Liver (tissue), 9 donors: ENCODE measurements around the gene ELAC2. TPM values are rescaled to one million over a fixed set of nuclear protein-coding genes. Genes with fewer than 3 reads are reported as not detected.

ENCODE experiments used
- DNase-seq: peaks from one replicate; pipeline ENCODE4 v3.0.0-alpha.2; 2017; ENCODE audit warnings: low spot score
- H3K27ac ChIP-seq, 2 donors: one replicate each; pipeline ENCODE4 v1.7.0; 2013; ENCODE audit warnings: inconsistent platforms in 2 of 2, low read length in 2 of 2, control low read depth in 1 of 2, low read depth in 1 of 2, mild to moderate bottlenecking in 1 of 2
- H3K27me3 ChIP-seq, 4 donors: one replicate each; pipeline versions ENCODE4 v1.6.1 to v1.7.0; 2013; ENCODE audit warnings: low read length in 3 of 4, inconsistent platforms in 1 of 4, mild to moderate bottlenecking in 1 of 4, moderate library complexity in 1 of 4; ENCODE audit not compliant: control insufficient read depth in 4 of 4, insufficient read depth in 4 of 4
- H3K36me3 ChIP-seq, 4 donors: one replicate each; pipeline versions ENCODE4 v1.6.1 to v1.7.0; 2013; ENCODE audit warnings: low read length in 3 of 4, mild to moderate bottlenecking in 3 of 4, low read depth in 1 of 4, moderate library complexity in 1 of 4; ENCODE audit not compliant: control insufficient read depth in 4 of 4, insufficient read depth in 3 of 4
- H3K4me1 ChIP-seq, 4 donors: one replicate each; pipeline versions ENCODE4 v1.6.1 to v1.7.0; 2013; ENCODE audit warnings: low read length in 3 of 4, mild to moderate bottlenecking in 3 of 4, moderate library complexity in 1 of 4; ENCODE audit not compliant: control insufficient read depth in 4 of 4, insufficient read depth in 4 of 4
- H3K4me3 ChIP-seq, 3 donors: one replicate each; pipeline versions ENCODE4 v1.6.1 to v1.7.0; 2013; ENCODE audit warnings: low read length in 3 of 3, control low read depth in 1 of 3, low read depth in 1 of 3, mild to moderate bottlenecking in 1 of 3
- H3K9ac ChIP-seq, 2 donors: one replicate each; pipeline ENCODE4 v1.7.0; 2013; ENCODE audit warnings: low read length in 2 of 2, mild to moderate bottlenecking in 2 of 2, moderate library complexity in 2 of 2, control low read depth in 1 of 2, low read depth in 1 of 2
- H3K9me3 ChIP-seq, 4 donors: one replicate each; pipeline versions ENCODE4 v1.6.1 to v1.7.0; 2013; ENCODE audit warnings: low read length in 3 of 4; ENCODE audit not compliant: control insufficient read depth in 4 of 4
- EGR1 ChIP-seq, 2 donors: IDR thresholded peaks; 2 replicates each; pipeline ENCODE4 v1.6.1; 2016 to 2018; ENCODE audit warnings: antibody characterized with exemption in 2 of 2, low read depth in 2 of 2
- FOXA1 ChIP-seq: IDR thresholded peaks from 2 replicates; pipeline ENCODE4 v1.6.1; 2016; ENCODE audit warnings: antibody characterized with exemption
- FOXA2 ChIP-seq: IDR thresholded peaks from 2 replicates; pipeline ENCODE4 v1.6.1; 2016; ENCODE audit warnings: antibody characterized with exemption
- GABPA ChIP-seq, 2 donors: IDR thresholded peaks in 1 of 2; conservative IDR thresholded peaks in 1 of 2; 2 replicates each; pipeline ENCODE4 v1.6.1; 2016; ENCODE audit warnings: antibody characterized with exemption in 2 of 2, mild to moderate bottlenecking in 1 of 2, moderate library complexity in 1 of 2
- HNF4A ChIP-seq, 2 donors: conservative IDR thresholded peaks; 2 replicates each; pipeline ENCODE4 v1.6.1; 2016; ENCODE audit warnings: antibody characterized with exemption in 2 of 2, mild to moderate bottlenecking in 2 of 2
- HNF4G ChIP-seq: IDR thresholded peaks from 2 replicates; pipeline ENCODE4 v1.6.1; 2016; ENCODE audit warnings: antibody characterized with exemption
- RAD21 ChIP-seq, 2 donors: IDR thresholded peaks; 2 replicates each; pipeline ENCODE4 v1.6.1; 2016; ENCODE audit warnings: antibody characterized with exemption in 2 of 2, mild to moderate bottlenecking in 2 of 2
- REST ChIP-seq: IDR thresholded peaks from 2 replicates; pipeline ENCODE4 v1.6.1; 2016; ENCODE audit warnings: antibody characterized with exemption, mild to moderate bottlenecking
- RXRA ChIP-seq, 2 donors: IDR thresholded peaks; 2 replicates each; pipeline ENCODE4 v1.6.1; 2017 to 2018; ENCODE audit warnings: antibody characterized with exemption in 2 of 2, mild to moderate bottlenecking in 1 of 2
- SP1 ChIP-seq: IDR thresholded peaks from 2 replicates; pipeline ENCODE4 v1.6.1; 2018; ENCODE audit warnings: antibody characterized with exemption, mild to moderate bottlenecking
- YY1 ChIP-seq: IDR thresholded peaks from 2 replicates; pipeline ENCODE4 v1.6.1; 2016; ENCODE audit warnings: antibody characterized with exemption, mild to moderate bottlenecking
- ZBTB33 ChIP-seq: IDR thresholded peaks from 2 replicates; pipeline ENCODE4 v1.6.1; 2016; ENCODE audit warnings: antibody characterized with exemption
- WGBS: extraction: QIAGEN DNeasy Blood & Tissue Kit; methylation state at CpG from one replicate; pipeline ENCODE4 v1.1.7; 2013; 5-methylcytosine and 5-hydroxymethylcytosine counted together
- polyA plus RNA-seq, 2 donors: library from polyadenylated mRNA; stranded (reverse) in 1 of 2; unstranded in 1 of 2; fragments of 200-250 nt in 1 of 2; fragments of >200 nt in 1 of 2; fragmentation: Nextera tagmentation in 1 of 2; extraction: Ambion mirVana in 1 of 2; gene quantifications; one replicate each; pipeline versions ENCODE4 v1.2.1 to v1.2.3, GENCODE V29; 2013 to 2015
- total RNA-seq, 2 donors: library from RNA; depleted of rRNA; stranded (reverse); fragments of >200 nt; gene quantifications; one replicate each; pipeline ENCODE4 v1.2.3, GENCODE V29; 2014
- TF ChIP-seq, protein P1 (sequence below): fragments of 150-350 bp; IDR thresholded peaks from 2 replicates; pipeline ENCODE4 v1.5.1; 2017; ENCODE audit warnings: improper control_type of control experiment, low read depth, low read length; ENCODE audit not compliant: missing input control
- TF ChIP-seq, protein P2 (sequence below): IDR thresholded peaks from 2 replicates; pipeline ENCODE4 v1.6.1; 2016; ENCODE audit warnings: antibody characterized with exemption
- TF ChIP-seq, protein P3 (sequence below): IDR thresholded peaks from 2 replicates; pipeline ENCODE4 v1.6.1; 2016; ENCODE audit warnings: antibody characterized with exemption
- donor health status: healthy.
- donor health status: healthy.
- donor health status: healthy.
- donor health status: healthy.
- donor health status: healthy.

Gene ELAC2
- total and polyA plus RNA-seq, 4 donors: 26.5 to 54.1 (median 36.2) TPM

GRCh38 chr17:13024016-13024415 is 6.2 kb upstream of the ELAC2 start:
- 59% methylated on average over 6 of the region's 6 CpGs for WGBS
- DNase-seq: no peak
- TF ChIP-seq ZBTB33: no peak
- TF ChIP-seq SP1: peak; percentile 5
- no peak for TF ChIP-seq GABPA (IDR thresholded peaks at IDR 0.05 in 1 of 2, conservative IDR thresholded peaks at IDR 0.05 in 1 of 2)
- TF ChIP-seq YY1: no peak
- TF ChIP-seq, protein P1, sequence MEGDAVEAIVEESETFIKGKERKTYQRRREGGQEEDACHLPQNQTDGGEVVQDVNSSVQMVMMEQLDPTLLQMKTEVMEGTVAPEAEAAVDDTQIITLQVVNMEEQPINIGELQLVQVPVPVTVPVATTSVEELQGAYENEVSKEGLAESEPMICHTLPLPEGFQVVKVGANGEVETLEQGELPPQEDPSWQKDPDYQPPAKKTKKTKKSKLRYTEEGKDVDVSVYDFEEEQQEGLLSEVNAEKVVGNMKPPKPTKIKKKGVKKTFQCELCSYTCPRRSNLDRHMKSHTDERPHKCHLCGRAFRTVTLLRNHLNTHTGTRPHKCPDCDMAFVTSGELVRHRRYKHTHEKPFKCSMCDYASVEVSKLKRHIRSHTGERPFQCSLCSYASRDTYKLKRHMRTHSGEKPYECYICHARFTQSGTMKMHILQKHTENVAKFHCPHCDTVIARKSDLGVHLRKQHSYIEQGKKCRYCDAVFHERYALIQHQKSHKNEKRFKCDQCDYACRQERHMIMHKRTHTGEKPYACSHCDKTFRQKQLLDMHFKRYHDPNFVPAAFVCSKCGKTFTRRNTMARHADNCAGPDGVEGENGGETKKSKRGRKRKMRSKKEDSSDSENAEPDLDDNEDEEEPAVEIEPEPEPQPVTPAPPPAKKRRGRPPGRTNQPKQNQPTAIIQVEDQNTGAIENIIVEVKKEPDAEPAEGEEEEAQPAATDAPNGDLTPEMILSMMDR: no peak
- Histone ChIP-seq H3K4me1 (peaks cover 0 to 9% (median under 1%) of the 10 kb centered on the region in 4 donors), H3K4me3 (no peak overlapping the region), H3K27ac (no peak overlapping the region), H3K27me3 (no peaks in the 10 kb centered on the region), H3K9me3 (no peaks in the 10 kb centered on the region), H3K9ac (no peak overlapping the region), H3K36me3 (no peaks in the 10 kb centered on the region)

DNA sequence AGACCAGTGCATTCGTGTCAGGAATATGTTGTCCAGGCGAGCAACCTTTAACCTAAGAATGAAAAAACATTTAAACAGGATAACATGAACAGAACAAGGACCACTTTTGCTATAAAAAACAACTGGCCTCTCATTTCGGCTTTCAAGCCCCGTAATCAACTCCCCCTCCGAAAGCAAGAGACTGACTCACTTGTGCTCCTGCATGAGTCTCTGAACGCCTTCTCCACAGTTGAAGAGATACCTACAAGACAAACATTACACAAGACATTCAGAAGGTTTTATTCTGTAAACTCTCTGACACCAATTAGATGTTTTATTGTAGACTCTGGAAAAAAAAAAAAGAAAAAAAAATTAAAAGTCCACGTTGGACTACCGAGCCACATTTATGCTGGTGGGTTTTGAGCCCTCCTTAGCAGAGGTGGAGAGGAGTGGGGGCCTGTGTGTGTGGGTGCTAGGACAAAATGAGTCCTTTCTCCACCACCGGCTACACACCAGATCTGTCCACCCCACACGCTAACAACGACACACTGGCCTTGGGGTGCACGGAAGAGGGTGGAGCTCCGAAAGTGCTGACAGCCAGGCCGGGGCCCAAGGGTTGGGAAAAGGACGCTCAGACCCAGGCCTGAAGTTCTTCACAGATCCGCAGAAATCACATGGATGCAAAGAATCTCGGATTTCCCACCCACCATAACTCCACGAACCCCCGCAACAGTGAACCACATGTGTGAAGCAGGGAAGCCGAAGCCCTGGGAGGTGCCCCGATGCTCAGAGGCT is 759 bp downstream of the ELAC2 start:
- 18% methylated on average over 21 of the region's 21 CpGs for WGBS
- H3K27me3 ChIP-seq: no peaks in the 10 kb centered on the region
- no peak for DNase-seq
- H3K9me3 ChIP-seq: no peaks in the 10 kb centered on the region
- TF ChIP-seq REST (no peak), RXRA (IDR thresholded peaks at IDR 0.05) (no peak), HNF4G (no peak), YY1 (no peak), EGR1 (IDR thresholded peaks at IDR 0.05; ENCODE audit: low read depth in 2 of 2) (no peak), FOXA2 (no peak), ZBTB33 (no peak), HNF4A (conservative IDR thresholded peaks at IDR 0.05) (no peak), SP1 (no peak), GABPA (IDR thresholded peaks at IDR 0.05 in 1 of 2, conservative IDR thresholded peaks at IDR 0.05 in 1 of 2) (no peak), FOXA1 (no peak), RAD21 (IDR thresholded peaks at IDR 0.05) (no peak)
- TF ChIP-seq, protein P2, sequence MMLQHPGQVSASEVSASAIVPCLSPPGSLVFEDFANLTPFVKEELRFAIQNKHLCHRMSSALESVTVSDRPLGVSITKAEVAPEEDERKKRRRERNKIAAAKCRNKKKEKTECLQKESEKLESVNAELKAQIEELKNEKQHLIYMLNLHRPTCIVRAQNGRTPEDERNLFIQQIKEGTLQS: no peak
- TF ChIP-seq, protein P3, sequence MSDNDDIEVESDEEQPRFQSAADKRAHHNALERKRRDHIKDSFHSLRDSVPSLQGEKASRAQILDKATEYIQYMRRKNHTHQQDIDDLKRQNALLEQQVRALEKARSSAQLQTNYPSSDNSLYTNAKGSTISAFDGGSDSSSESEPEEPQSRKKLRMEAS: no peak
- TF ChIP-seq, protein P1: no peak
- peak overlapping the region; percentile 79 to 98 (median 94) for H3K4me3 ChIP-seq
- peak overlapping the region; percentile 68 to 82 for H3K27ac ChIP-seq
- peaks cover 0 to 15% (median 9%) of the 10 kb centered on the region in 4 donors for H3K4me1 ChIP-seq
- H3K9ac ChIP-seq: peak overlapping the region; percentile 45 to 72
- H3K36me3 ChIP-seq: peaks cover 12 to 37% (median 27%) of the 10 kb centered on the region in 4 donors
